HFFc6 (cell line): ENCODE data around the gene LIME1. TPM values are rescaled to one million over a fixed set of nuclear protein-coding genes. Genes with fewer than 3 reads are reported as not detected.

ENCODE experiments used
- DNase-seq: peaks from one replicate; pipeline ENCODE4 v3.0.0-alpha.2; 2018
- H3K27ac Mint-ChIP-seq: 2 replicates; pipeline ENCODE4 v1.8.0; 2020; ENCODE audit warnings: mild to moderate bottlenecking, mixed read lengths
- H3K27me3 Mint-ChIP-seq: 2 replicates; pipeline ENCODE4 v1.8.0; 2021; ENCODE audit warnings: mild to moderate bottlenecking, moderate library complexity, mixed read lengths; ENCODE audit not compliant: insufficient read depth
- H3K36me3 Mint-ChIP-seq: 2 replicates; pipeline ENCODE4 v1.8.0; 2021; ENCODE audit warnings: low read depth, mixed read lengths
- H3K4me1 Mint-ChIP-seq: 2 replicates; pipeline ENCODE4 v1.8.0; 2020; ENCODE audit warnings: low read depth, mixed read lengths
- H3K4me3 Mint-ChIP-seq: 2 replicates; pipeline ENCODE4 v1.8.0; 2020; ENCODE audit warnings: mild to moderate bottlenecking, moderate library complexity, mixed read lengths
- H3K9me3 Mint-ChIP-seq: 2 replicates; pipeline ENCODE4 v1.8.0; 2020; ENCODE audit warnings: mild to moderate bottlenecking, mixed read lengths
- total RNA-seq, 6 experiments: library from RNA; stranded (reverse); fragmentation: NEBNext Ultra II Directional; extraction: Animal tissue kit (Norgen Biotek cat#: 25700); gene quantifications; 2 replicates in 1 of 6; 3 replicates in 5 of 6; pipeline ENCODE4 v1.2.3, GENCODE V29; 2021
- TF ChIP-seq, protein P1 (sequence below): fragments of 200-600 bp; sonication (generic); IDR thresholded peaks from 2 replicates; pipeline ENCODE4 v1.5.0; 2021; ENCODE audit warnings: antibody characterized with exemption, mild to moderate bottlenecking

The LIME1 gene
- total RNA-seq, 6 experiments from 2014 or later: 3.4 to 6.1 (median 4.6) TPM

DNA sequence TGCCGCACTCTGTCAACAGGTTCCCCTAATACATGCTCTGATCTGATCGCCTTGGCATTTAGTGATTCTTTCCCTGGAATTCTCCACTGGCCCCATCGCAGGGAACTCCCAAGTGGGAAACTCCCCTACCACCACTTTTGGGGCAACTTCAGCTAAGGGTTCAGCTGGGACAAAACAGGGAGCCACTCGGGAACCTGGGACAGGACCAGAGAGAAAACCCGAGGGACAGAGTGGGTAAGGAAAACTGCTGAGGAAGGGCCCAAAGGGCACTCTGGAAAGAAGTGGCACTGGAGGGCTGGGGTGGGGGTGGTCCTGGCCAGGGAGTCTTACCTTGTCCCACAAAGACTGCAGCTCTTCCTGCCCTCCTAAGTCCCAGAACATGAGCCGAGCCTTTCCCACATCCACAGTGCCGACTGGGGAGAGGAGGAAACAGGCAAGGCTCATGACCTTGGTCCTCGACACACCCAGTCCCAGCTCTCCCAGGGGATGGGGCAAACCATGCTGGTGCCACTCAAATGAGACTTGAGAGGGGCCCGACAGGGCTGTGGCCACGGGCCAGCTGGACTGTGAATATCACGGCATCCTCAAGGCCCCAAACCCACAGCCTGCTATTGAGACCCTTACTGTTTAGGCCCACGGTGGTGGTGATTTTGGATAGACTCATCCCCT lies 30.3 kb upstream of the LIME1 start:
- Mint-ChIP-seq H3K9me3 (no peaks in the 10 kb centered on the region), H3K27me3 (peaks cover 2% of the 10 kb centered on the region; the same call in 1 of the 2 replicates), H3K4me1 (peaks cover 33% of the 10 kb centered on the region), H3K27ac (peak overlapping the region; percentile 79), H3K4me3 (peak overlapping the region; percentile 94), H3K36me3 (peaks cover 31% of the 10 kb centered on the region)
- TF ChIP-seq, protein P1, sequence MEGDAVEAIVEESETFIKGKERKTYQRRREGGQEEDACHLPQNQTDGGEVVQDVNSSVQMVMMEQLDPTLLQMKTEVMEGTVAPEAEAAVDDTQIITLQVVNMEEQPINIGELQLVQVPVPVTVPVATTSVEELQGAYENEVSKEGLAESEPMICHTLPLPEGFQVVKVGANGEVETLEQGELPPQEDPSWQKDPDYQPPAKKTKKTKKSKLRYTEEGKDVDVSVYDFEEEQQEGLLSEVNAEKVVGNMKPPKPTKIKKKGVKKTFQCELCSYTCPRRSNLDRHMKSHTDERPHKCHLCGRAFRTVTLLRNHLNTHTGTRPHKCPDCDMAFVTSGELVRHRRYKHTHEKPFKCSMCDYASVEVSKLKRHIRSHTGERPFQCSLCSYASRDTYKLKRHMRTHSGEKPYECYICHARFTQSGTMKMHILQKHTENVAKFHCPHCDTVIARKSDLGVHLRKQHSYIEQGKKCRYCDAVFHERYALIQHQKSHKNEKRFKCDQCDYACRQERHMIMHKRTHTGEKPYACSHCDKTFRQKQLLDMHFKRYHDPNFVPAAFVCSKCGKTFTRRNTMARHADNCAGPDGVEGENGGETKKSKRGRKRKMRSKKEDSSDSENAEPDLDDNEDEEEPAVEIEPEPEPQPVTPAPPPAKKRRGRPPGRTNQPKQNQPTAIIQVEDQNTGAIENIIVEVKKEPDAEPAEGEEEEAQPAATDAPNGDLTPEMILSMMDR: no peak
- DNase-seq: no peak

DNA sequence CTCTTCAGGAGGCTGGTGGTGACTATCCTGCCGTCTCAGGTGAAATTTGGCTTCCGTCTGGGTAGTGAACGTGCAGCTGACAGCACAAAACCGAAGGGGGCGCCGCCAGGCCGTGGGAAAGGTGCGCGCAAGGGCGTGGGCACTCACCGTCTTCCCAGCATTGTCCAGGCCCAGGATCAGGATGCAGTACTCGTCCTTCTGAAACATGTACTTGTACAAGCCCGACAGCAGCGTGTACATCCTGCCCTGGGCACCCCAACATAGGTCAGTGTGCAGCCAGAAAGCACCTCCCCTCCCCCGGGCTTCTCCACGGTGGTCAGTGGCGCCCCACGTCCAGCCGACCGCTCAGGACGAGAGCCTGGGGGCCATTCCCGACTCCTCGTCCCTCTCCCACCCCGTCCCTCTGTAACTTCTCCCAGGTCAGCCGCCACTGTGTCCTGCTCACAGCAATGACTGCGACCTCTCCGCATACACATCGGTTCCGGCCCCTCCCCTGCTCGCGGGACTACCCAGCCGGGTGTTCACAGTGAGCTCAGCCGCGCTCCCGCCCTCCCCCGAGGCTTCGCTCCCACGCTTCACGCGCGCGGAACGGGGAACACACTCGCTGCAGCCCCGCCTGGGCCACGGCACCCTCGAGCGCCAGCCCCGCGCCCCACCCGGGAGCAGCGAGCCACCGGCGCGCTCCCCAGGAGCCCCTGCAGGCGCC lies 29.5 kb upstream of the LIME1 start:
- TF ChIP-seq, protein P1: peak; percentile 52
- H3K36me3 Mint-ChIP-seq: peaks cover 37% of the 10 kb centered on the region
- peak overlapping the region; percentile 94 for H3K4me3 Mint-ChIP-seq
- peak overlapping the region; percentile 79 for H3K27ac Mint-ChIP-seq
- H3K4me1 Mint-ChIP-seq: peaks cover 33% of the 10 kb centered on the region
- H3K27me3 Mint-ChIP-seq: peaks cover 2% of the 10 kb centered on the region; the same call in 1 of the 2 replicates
- peak; percentile 22 for DNase-seq
- H3K9me3 Mint-ChIP-seq: 0 out of 2 replicates have a peak, but pooled peaks cover under 1% of the 10 kb centered on the region

DNA sequence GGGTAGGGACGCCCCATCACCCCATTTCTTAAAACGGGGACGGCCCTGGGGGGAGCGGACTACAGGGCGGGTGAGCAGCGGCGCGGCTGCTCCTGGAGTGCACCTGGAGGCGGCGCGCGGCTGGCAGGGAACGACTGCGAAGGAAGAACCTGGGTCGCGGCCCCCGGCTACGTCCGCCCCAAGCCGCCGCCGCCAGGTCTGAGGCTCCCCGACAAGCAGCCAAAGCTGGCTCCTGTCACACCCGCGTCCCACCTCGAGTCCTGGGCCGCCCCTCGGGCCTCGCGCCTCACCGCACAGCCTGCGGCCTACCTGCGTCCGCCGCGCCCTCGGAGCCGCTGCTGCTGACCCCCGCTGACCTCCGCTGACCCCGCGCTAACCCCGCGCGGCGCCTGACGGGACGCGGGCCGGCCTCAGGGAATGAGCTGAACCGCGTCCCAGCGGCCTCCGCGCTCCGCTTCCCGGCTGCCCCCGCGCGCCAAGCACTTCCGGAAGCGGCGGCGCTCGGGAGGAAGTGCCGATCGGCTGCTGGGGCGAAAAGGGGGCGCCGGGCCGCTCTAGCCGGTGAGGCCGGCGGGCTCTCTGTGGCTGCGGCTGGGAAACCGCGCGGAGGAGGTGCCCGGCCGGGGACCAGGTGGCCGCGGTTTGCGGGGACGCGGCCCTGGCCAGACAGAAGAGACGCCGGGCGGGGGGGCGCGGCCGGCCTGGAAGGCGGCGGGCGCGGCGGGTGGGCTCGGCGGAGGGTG lies 28.7 kb upstream of the LIME1 start, which contains the start of the genes ARFRP1 and ZGPAT:
TSS of gene ARFRP1 (minus strand) at position 419 of the 743 bp plus-strand sequence. CDS start 885 bp downstream, outside the sequence.
TSS of gene ZGPAT (plus strand) at position 482 of the 743 bp plus-strand sequence. CDS start 542 bp downstream, outside the sequence.
- TF ChIP-seq, protein P1: no peak
- DNase-seq: peak; percentile 58
- Mint-ChIP-seq H3K27me3 (peaks cover 2% of the 10 kb centered on the region; the same call in 1 of the 2 replicates), H3K4me3 (peak within 1 kb of the TSS; percentile 94), H3K9me3 (peaks cover 6% of the 10 kb centered on the region), H3K4me1 (peaks cover 33% of the 10 kb centered on the region), H3K27ac (peak within 1 kb of the TSS; percentile 79), H3K36me3 (peaks cover 44% of the 10 kb centered on the region)

DNA sequence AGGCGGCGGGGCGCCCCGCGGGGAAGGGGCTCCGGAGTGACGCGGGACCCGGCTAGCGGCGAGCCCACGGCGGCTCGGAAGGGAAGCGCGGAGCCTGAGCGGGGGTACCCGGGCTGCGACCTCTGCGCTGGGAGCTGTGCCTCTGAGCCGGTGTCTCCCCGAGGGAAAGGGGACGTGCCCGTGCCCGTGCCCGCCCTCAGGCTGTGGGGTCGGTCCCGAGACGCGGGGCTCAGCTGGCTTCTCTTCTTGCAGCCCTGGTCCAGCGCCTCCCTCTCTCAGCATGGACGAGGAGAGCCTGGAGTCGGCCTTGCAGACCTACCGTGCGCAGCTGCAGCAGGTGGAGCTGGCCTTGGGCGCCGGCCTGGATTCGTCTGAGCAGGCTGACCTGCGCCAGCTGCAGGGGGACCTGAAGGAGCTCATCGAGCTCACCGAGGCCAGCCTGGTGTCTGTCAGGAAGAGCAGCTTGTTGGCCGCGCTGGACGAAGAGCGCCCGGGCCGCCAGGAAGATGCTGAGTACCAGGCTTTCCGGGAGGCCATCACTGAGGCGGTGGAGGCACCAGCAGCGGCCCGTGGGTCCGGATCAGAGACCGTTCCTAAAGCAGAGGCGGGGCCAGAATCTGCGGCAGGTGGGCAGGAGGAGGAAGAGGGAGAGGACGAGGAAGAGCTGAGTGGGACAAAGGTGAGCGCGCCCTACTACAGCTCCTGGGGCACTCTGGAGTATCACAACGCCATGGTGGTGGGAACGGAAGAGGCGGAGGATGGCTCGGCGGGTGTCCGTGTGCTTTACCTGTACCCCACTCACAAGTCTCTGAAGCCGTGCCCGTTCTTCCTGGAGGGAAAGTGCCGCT lies 27.9 kb upstream of the LIME1 start:
- Mint-ChIP-seq H3K9me3 (peaks cover 6% of the 10 kb centered on the region), H3K4me3 (peak overlapping the region; percentile 94), H3K27me3 (peaks cover 2% of the 10 kb centered on the region; the same call in 1 of the 2 replicates), H3K36me3 (peaks cover 48% of the 10 kb centered on the region), H3K4me1 (peaks cover 33% of the 10 kb centered on the region), H3K27ac (peak overlapping the region; percentile 77)
- TF ChIP-seq, protein P1: no peak
- DNase-seq: no peak
